ENCODE measurements around the gene ENTR1. TPM values are rescaled to one million over a fixed set of nuclear protein-coding genes. Genes with fewer than 3 reads are reported as not detected.

The ENTR1 gene
- total RNA-seq, 1 donor from 2014 or later: 101 TPM

GRCh38 chr9:136392538-136393449 is 17.6 kb downstream of the ENTR1 start:
- H3K27me3 Mint-ChIP-seq: no peaks in the 10 kb centered on the region
- ATAC-seq (ENCODE audit: low read depth) (no peak), DNase-seq (no peak)
- no peak overlapping the region for H3K4me3 Mint-ChIP-seq
- no peaks in the 10 kb centered on the region for H3K9me3 Mint-ChIP-seq
- intact Hi-C loops (cut with micrococcal nuclease): no loop called here
- no peak overlapping the region for H3K27ac Mint-ChIP-seq
- no peaks in the 10 kb centered on the region for H3K4me1 Mint-ChIP-seq
- POLR2A ChIA-PET: interaction anchor here (0.6 kb wide), 1 partner anchor 295 kb away, joined by 3 read pairs; no protein-coding TSS in a partner anchor
- no peak for TF ChIP-seq CTCF (IDR thresholded peaks at IDR 0.05)
- peaks cover 78% of the 10 kb centered on the region for H3K36me3 Mint-ChIP-seq (ENCODE audit: low read depth)
- CTCF ChIA-PET: interaction anchor here (0.8 kb wide), 1 partner anchor 26 kb away, joined by 3 read pairs; no protein-coding TSS in a partner anchor

GRCh38 chr9:136391737-136392537 is 18.5 kb downstream of the ENTR1 start:
- ChIA-PET POLR2A (interaction anchor here (1.0 to 1.6 kb wide), 2 partner anchors 22 to 29 kb away, joined by 3 to 5 read pairs; partner anchors contain the start of gene DNLZ), CTCF (interaction anchor here (0.8 to 0.9 kb wide), 2 partner anchors 25 to 28 kb away, joined by 3 read pairs; partner anchors contain the start of gene DNLZ)
- Mint-ChIP-seq H3K4me3 (no peak overlapping the region), H3K27me3 (no peaks in the 10 kb centered on the region), H3K4me1 (no peaks in the 10 kb centered on the region), H3K9me3 (no peaks in the 10 kb centered on the region), H3K27ac (no peak overlapping the region), H3K36me3 (ENCODE audit: low read depth) (peaks cover 80% of the 10 kb centered on the region)
- no peak for TF ChIP-seq CTCF (IDR thresholded peaks at IDR 0.05)
- no peak for ATAC-seq (ENCODE audit: low read depth)
- DNase-seq: no peak
- intact Hi-C loops (cut with micrococcal nuclease): no loop called here

- DNase-seq (no peak), ATAC-seq (ENCODE audit: low read depth) (no peak)
- H3K9me3 Mint-ChIP-seq: no peaks in the 10 kb centered on the region
- no peaks in the 10 kb centered on the region for H3K4me1 Mint-ChIP-seq
- TF ChIP-seq CTCF (IDR thresholded peaks at IDR 0.05): no peak
- peaks cover 79% of the 10 kb centered on the region for H3K36me3 Mint-ChIP-seq (ENCODE audit: low read depth)
- ChIA-PET CTCF (interaction anchor here (1.3 kb wide), 1 partner anchor 8 kb away, joined by 3 read pairs; no protein-coding TSS in a partner anchor), POLR2A (interaction anchor here (1.0 kb wide), 1 partner anchor 14 kb away, joined by 3 read pairs; no protein-coding TSS in a partner anchor)
- H3K4me3 Mint-ChIP-seq: no peak overlapping the region
- H3K27ac Mint-ChIP-seq: no peak overlapping the region
- no peaks in the 10 kb centered on the region for H3K27me3 Mint-ChIP-seq
- intact Hi-C loops (cut with micrococcal nuclease): no loop called here
These were observed 21.0 kb downstream of the ENTR1 start for GRCh38 chr9:136389396-136389795.

- DNase-seq: no peak
- TF ChIP-seq CTCF (IDR thresholded peaks at IDR 0.05): no peak
- Mint-ChIP-seq H3K4me1 (no peaks in the 10 kb centered on the region), H3K9me3 (no peaks in the 10 kb centered on the region), H3K27ac (no peak overlapping the region), H3K36me3 (ENCODE audit: low read depth) (peaks cover 78% of the 10 kb centered on the region), H3K4me3 (no peak overlapping the region), H3K27me3 (no peaks in the 10 kb centered on the region)
- no peak for ATAC-seq (ENCODE audit: low read depth)
- intact Hi-C loops (cut with micrococcal nuclease): no loop called here
- ChIA-PET CTCF (no interaction called here), POLR2A (no interaction called here)
These were observed 23.2 kb downstream of the ENTR1 start for GRCh38 chr9:136387217-136387616.

- ATAC-seq (ENCODE audit: low read depth): no peak
These were observed 24.4 kb downstream of the ENTR1 start for GRCh38 chr9:136386018-136386417.

More at GRCh38 chr9:136386018-136386417, 24.4 kb downstream of the ENTR1 start:
- Mint-ChIP-seq H3K27me3 (no peaks in the 10 kb centered on the region), H3K4me1 (no peaks in the 10 kb centered on the region), H3K9me3 (no peaks in the 10 kb centered on the region), H3K27ac (no peak overlapping the region), H3K4me3 (no peak overlapping the region), H3K36me3 (ENCODE audit: low read depth) (peaks cover 75% of the 10 kb centered on the region)
- POLR2A ChIA-PET: no interaction called here
- intact Hi-C loops (cut with micrococcal nuclease): no loop called here
- DNase-seq: no peak
- CTCF ChIA-PET: no interaction called here
- TF ChIP-seq CTCF (IDR thresholded peaks at IDR 0.05): no peak

Measured in activated B cell treated with CpG ODN at 0.5 μM for 24 hours (primary cell).